HCT116 (cell line): ENCODE data around the gene C1orf167. TPM values are rescaled to one million over a fixed set of nuclear protein-coding genes. Genes with fewer than 3 reads are reported as not detected.

Experiments
- ATAC-seq: fragments of 200-7000 bp; cut with Tn5 transposase; 2 replicates; pipeline ENCODE4 v1.9.1; 2020; ENCODE audit warnings: mild to moderate bottlenecking, moderate library complexity
- BruUV-seq: library from RNA; stranded (reverse); fragments of 400-500 nt; replicated peaks from 2 replicates; lab custom pipeline; 2021; lab: Mats Ljungman, UMichigan
- CTCF ChIA-PET: fragments of 300-600 bp; sonication (Branson Sonifier 250); formaldehyde crosslinking; loops from one replicate; lab custom pipeline; 2021; ENCODE audit warnings: antibody characterized with exemption; lab: Charles Lee
- POLR2A ChIA-PET: fragments of 300-600, 350-600 bp; sonication (Branson Sonifier 250); formaldehyde crosslinking; loops from one replicate; lab custom pipeline; 2021; ENCODE audit warnings: antibody characterized with exemption; lab: Charles Lee
- RAD21 ChIA-PET, 2 experiments: fragments of 300-600 bp; sonication (Branson Sonifier 250); formaldehyde crosslinking; loops; one replicate each; lab custom pipeline; 2023; ENCODE audit warnings: low total read pairs in 2 of 2; ENCODE audit not compliant: uncharacterized antibody in 2 of 2, unreplicated experiment in 2 of 2, low non-redundant PET in 1 of 2; lab: Charles Lee
- DNase-seq: peaks from one replicate; pipeline ENCODE4 v3.0.0-alpha.2; 2010; ENCODE audit warnings: low read depth, low spot score
- H2AFZ ChIP-seq: fragments of 200-600 bp; shearing (Covaris generic), sonication (generic); 2 replicates; pipeline ENCODE4 v1.6.1; 2017; ENCODE audit warnings: low read depth, mixed run types, mixed read lengths, antibody characterized with exemption, low read length; ENCODE audit not compliant: poor library complexity, severe bottlenecking
- H3K27ac ChIP-seq: 2 replicates; pipeline ENCODE4 v1.5.1; 2012; ENCODE audit warnings: low read depth, low read length
- H3K27me3 ChIP-seq: fragments of 200-600 bp; sonication (generic); 2 replicates; pipeline ENCODE4 v1.6.1; 2016; ENCODE audit warnings: mixed run types, low read length, mixed read lengths; ENCODE audit not compliant: insufficient read depth
- H3K36me3 ChIP-seq, 2 experiments: fragments of 200-500 bp in 1 of 2; fragments of 200-600 bp in 1 of 2; sonication (Bioruptor generic) in 1 of 2; sonication (generic) in 1 of 2; 2 replicates each; pipeline versions ENCODE4 v1.5.1 to v1.6.1; 2014 to 2016; ENCODE audit warnings: low read length in 2 of 2, inconsistent platforms in 1 of 2, mixed read lengths in 1 of 2, mixed run types in 1 of 2; ENCODE audit not compliant: insufficient read depth in 2 of 2, control insufficient read depth in 1 of 2
- H3K4me1 ChIP-seq, 2 experiments: fragments of 200-600 bp in 1 of 2; sonication (generic) in 1 of 2; 2 replicates each; pipeline versions ENCODE4 v1.5.1 to v1.6.1; 2012 to 2017; ENCODE audit warnings: low read length in 2 of 2, inconsistent platforms in 1 of 2, mild to moderate bottlenecking in 1 of 2, mixed read lengths in 1 of 2, mixed run types in 1 of 2, moderate library complexity in 1 of 2; ENCODE audit not compliant: insufficient read depth in 2 of 2, control insufficient read depth in 1 of 2
- H3K4me2 ChIP-seq: fragments of 200-600 bp; sonication (generic); 2 replicates; pipeline ENCODE4 v1.6.1; 2017; ENCODE audit warnings: mixed run types, low read length, mixed read lengths
- H3K4me3 ChIP-seq, 2 experiments: fragments of 200-600 bp in 1 of 2; sonication (generic) in 1 of 2; replicated peaks in 1 of 2; 2 replicates each; pipeline ENCODE4 v1.5.1; 2011 to 2016; ENCODE audit warnings: low read length in 2 of 2, control low read depth in 1 of 2, low read depth in 1 of 2, mild to moderate bottlenecking in 1 of 2, mixed read lengths in 1 of 2, mixed run types in 1 of 2
- H3K79me2 ChIP-seq: fragments of 200-600 bp; sonication (generic); 2 replicates; pipeline ENCODE4 v1.6.1; 2017; ENCODE audit warnings: mild to moderate bottlenecking, mixed run types, low read length, moderate library complexity, mixed read lengths; ENCODE audit not compliant: insufficient read depth
- H3K9ac ChIP-seq: fragments of 200-600 bp; sonication (generic); 2 replicates; pipeline ENCODE4 v1.6.1; 2016; ENCODE audit warnings: low read length, mixed read lengths
- H3K9me2 ChIP-seq: fragments of 200-600 bp; sonication (generic), shearing (Covaris generic); 2 replicates; pipeline ENCODE4 v1.6.1; 2017; ENCODE audit warnings: mixed run types, mild to moderate bottlenecking, moderate library complexity; ENCODE audit not compliant: insufficient read depth
- H3K9me3 ChIP-seq, 2 experiments: fragments of 200-500 bp in 1 of 2; fragments of 200-600 bp in 1 of 2; sonication (Bioruptor generic) in 1 of 2; sonication (generic) in 1 of 2; 2 replicates each; pipeline ENCODE4 v1.6.1; 2014 to 2017; ENCODE audit warnings: low read length in 2 of 2, mixed read lengths in 2 of 2, inconsistent platforms in 1 of 2, low read depth in 1 of 2, mild to moderate bottlenecking in 1 of 2, mixed run types in 1 of 2, moderate library complexity in 1 of 2; ENCODE audit not compliant: control insufficient read depth in 1 of 2, insufficient read depth in 1 of 2
- H4K20me1 ChIP-seq: fragments of 200-600 bp; sonication (generic), shearing (Covaris generic); 2 replicates; pipeline ENCODE4 v1.6.1; 2017; ENCODE audit warnings: mixed run types, mild to moderate bottlenecking, moderate library complexity; ENCODE audit not compliant: insufficient read depth
- CBX3 ChIP-seq: IDR thresholded peaks from 2 replicates; pipeline ENCODE4 v1.6.1; 2012; ENCODE audit warnings: low read depth
- EGR1 ChIP-seq: IDR thresholded peaks from 2 replicates; pipeline ENCODE4 v1.6.1; 2012; ENCODE audit warnings: low read depth
- ELF1 ChIP-seq: IDR thresholded peaks from 2 replicates; pipeline ENCODE4 v1.6.1; 2012; ENCODE audit warnings: low read depth, borderline replicate concordance
- EZH2phosphoT487 ChIP-seq: fragments of 200-600 bp; IDR thresholded peaks from 2 replicates; pipeline ENCODE4 v1.6.1; 2018; ENCODE audit warnings: antibody characterized with exemption, borderline replicate concordance
- FOSL1 ChIP-seq: IDR thresholded peaks from 2 replicates; pipeline ENCODE4 v1.6.1; 2012; ENCODE audit warnings: low read depth
- POLR2A ChIP-seq: IDR thresholded peaks from 2 replicates; pipeline ENCODE4 v1.7.0; 2011; ENCODE audit warnings: borderline replicate concordance; ENCODE audit not compliant: insufficient read depth, insufficient read length; ENCODE audit errors: extremely low read depth
- POLR2AphosphoS5 ChIP-seq: IDR thresholded peaks from 2 replicates; pipeline ENCODE4 v1.6.1; 2011; ENCODE audit warnings: mild to moderate bottlenecking, low read depth, low read length, moderate library complexity
- RAD21 ChIP-seq: IDR thresholded peaks from 2 replicates; pipeline ENCODE4 v1.6.1; 2012; ENCODE audit warnings: low read depth, mild to moderate bottlenecking
- SP1 ChIP-seq: IDR thresholded peaks from 2 replicates; pipeline ENCODE4 v1.6.1; 2012; ENCODE audit warnings: low read depth
- TCF7L2 ChIP-seq: IDR thresholded peaks from 2 replicates; pipeline ENCODE4 v1.7.0; 2011; ENCODE audit warnings: borderline replicate concordance, inconsistent platforms; ENCODE audit not compliant: insufficient read depth, insufficient read length; ENCODE audit errors: extremely low read depth
- YY1 ChIP-seq: IDR thresholded peaks from 2 replicates; pipeline ENCODE4 v1.6.1; 2011; ENCODE audit warnings: low read length, low read depth, moderate library complexity, mild to moderate bottlenecking; ENCODE audit not compliant: insufficient replicate concordance; ENCODE audit errors: extremely low read depth
- ZFX ChIP-seq: fragments of 450-650 bp; IDR thresholded peaks from 2 replicates; pipeline ENCODE4 v1.6.1; 2017
- intact Hi-C: fragments of 100-400 bp; cut with micrococcal nuclease; formaldehyde crosslinking; loops from 2 replicates; pipeline ENCODE4 v1.10.0; 2022
- total RNA-seq: library from RNA; stranded (reverse); gene quantifications from one replicate; pipeline ENCODE4 v1.2.1, GENCODE V29; 2021; ENCODE audit not compliant: unreplicated experiment
- TF ChIP-seq, protein P1 (sequence below): IDR thresholded peaks from 2 replicates; pipeline ENCODE4 v1.6.1; 2012
- TF ChIP-seq, protein P2 (sequence below), 3 experiments: fragments of 200-600 bp in 1 of 3; sonication (generic) in 1 of 3; IDR thresholded peaks in 2 of 3; conservative IDR thresholded peaks in 1 of 3; 2 replicates each; pipeline ENCODE4 v1.5.1; 2012 to 2017; ENCODE audit warnings: low read depth in 2 of 3, low read length in 2 of 3, antibody characterized with exemption in 1 of 3, borderline replicate concordance in 1 of 3, control low read depth in 1 of 3, mild to moderate bottlenecking in 1 of 3, mixed read lengths in 1 of 3, mixed run types in 1 of 3, moderate library complexity in 1 of 3; ENCODE audit not compliant: insufficient read depth in 1 of 3
- TF ChIP-seq, protein P3 (sequence below): IDR thresholded peaks from 2 replicates; pipeline ENCODE4 v1.6.1; 2012
- TF ChIP-seq, protein P4 (sequence below): IDR thresholded peaks from 2 replicates; pipeline ENCODE4 v1.6.1; 2011; ENCODE audit warnings: mild to moderate bottlenecking, low read length, moderate library complexity; ENCODE audit not compliant: insufficient replicate concordance; ENCODE audit errors: extremely low read depth

C1orf167 gene
- total RNA-seq, 1 experiment from 2014 or later = 0.12 TPM

DNA sequence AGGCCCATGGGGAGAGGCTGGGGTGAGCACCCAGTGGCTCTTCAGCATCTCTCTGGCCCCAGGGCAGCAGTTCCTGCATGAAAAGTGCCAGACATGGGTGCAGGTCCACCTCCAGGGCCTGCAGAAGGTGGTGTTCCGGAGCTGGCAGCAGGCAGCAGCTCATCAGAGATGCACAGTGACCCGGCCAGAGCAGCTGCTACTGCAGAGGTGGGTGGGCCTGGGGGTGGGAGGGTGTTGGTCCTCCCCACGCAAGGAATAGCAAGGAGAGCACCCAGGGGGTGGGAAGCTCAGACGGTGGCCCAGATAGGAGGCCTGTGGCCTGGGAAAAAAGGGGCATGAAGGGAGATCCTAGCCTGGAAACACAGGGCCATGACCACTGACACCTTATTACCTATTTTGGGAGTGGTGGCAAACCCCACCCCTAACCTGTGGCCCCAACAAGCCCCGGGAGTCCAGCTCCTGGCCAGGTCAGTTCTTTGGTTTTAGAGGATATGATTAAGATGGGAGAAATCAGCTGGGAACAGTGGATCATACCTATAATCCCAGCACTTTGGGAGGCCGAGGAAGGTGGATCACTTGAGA, 20.2 kb downstream of the C1orf167 start:
- POLR2A ChIA-PET = interaction anchor here (1.1 kb wide), 1 partner anchor 126 kb away, joined by 5 read pairs; no protein-coding TSS in a partner anchor

More for the DNA sequence above, 20.2 kb downstream of the C1orf167 start:
- Histone ChIP-seq H3K4me3 (no peak overlapping the region), H3K27me3 (no peaks in the 10 kb centered on the region), H3K36me3 (no peaks in the 10 kb centered on the region), H3K79me2 (no peaks in the 10 kb centered on the region), H3K27ac (no peak overlapping the region), H3K4me1 (peaks cover 5 to 22% of the 10 kb centered on the region in 2 experiments; a peak in 3 of 4 replicates), H3K9me3 (no peaks in the 10 kb centered on the region), H4K20me1 (no peaks in the 10 kb centered on the region), H3K9ac (no peak overlapping the region), H3K9me2 (no peaks in the 10 kb centered on the region), H2AFZ (no peak overlapping the region), H3K4me2 (no peak overlapping the region)
- no TSS peak for BruUV-seq
- no peak for DNase-seq
- intact Hi-C loops = no loop called here
- ChIA-PET RAD21 (no interaction called here), CTCF (no interaction called here)
- TF ChIP-seq, protein P1, sequence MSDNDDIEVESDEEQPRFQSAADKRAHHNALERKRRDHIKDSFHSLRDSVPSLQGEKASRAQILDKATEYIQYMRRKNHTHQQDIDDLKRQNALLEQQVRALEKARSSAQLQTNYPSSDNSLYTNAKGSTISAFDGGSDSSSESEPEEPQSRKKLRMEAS = no peak
- no peak for TF ChIP-seq POLR2A
- TF ChIP-seq RAD21 = no peak
- no peak for TF ChIP-seq ELF1
- TF ChIP-seq, protein P2, sequence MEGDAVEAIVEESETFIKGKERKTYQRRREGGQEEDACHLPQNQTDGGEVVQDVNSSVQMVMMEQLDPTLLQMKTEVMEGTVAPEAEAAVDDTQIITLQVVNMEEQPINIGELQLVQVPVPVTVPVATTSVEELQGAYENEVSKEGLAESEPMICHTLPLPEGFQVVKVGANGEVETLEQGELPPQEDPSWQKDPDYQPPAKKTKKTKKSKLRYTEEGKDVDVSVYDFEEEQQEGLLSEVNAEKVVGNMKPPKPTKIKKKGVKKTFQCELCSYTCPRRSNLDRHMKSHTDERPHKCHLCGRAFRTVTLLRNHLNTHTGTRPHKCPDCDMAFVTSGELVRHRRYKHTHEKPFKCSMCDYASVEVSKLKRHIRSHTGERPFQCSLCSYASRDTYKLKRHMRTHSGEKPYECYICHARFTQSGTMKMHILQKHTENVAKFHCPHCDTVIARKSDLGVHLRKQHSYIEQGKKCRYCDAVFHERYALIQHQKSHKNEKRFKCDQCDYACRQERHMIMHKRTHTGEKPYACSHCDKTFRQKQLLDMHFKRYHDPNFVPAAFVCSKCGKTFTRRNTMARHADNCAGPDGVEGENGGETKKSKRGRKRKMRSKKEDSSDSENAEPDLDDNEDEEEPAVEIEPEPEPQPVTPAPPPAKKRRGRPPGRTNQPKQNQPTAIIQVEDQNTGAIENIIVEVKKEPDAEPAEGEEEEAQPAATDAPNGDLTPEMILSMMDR (IDR thresholded peaks at IDR 0.05 in 2 of 3, conservative IDR thresholded peaks at IDR 0.05 in 1 of 3; ENCODE audit: borderline replicate concordance in 1 of 3, insufficient read depth in 1 of 3, low read depth in 2 of 3, low read length in 2 of 3) = no peak
- no peak for TF ChIP-seq EGR1
- no peak for TF ChIP-seq TCF7L2
- no peak for TF ChIP-seq ZFX
- no peak for TF ChIP-seq EZH2phosphoT487
- no peak for TF ChIP-seq CBX3
- TF ChIP-seq YY1 = no peak
- no peak for TF ChIP-seq POLR2AphosphoS5
- TF ChIP-seq SP1 = no peak
- TF ChIP-seq, protein P3, sequence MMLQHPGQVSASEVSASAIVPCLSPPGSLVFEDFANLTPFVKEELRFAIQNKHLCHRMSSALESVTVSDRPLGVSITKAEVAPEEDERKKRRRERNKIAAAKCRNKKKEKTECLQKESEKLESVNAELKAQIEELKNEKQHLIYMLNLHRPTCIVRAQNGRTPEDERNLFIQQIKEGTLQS = no peak
- TF ChIP-seq FOSL1 = no peak
- TF ChIP-seq, protein P4, sequence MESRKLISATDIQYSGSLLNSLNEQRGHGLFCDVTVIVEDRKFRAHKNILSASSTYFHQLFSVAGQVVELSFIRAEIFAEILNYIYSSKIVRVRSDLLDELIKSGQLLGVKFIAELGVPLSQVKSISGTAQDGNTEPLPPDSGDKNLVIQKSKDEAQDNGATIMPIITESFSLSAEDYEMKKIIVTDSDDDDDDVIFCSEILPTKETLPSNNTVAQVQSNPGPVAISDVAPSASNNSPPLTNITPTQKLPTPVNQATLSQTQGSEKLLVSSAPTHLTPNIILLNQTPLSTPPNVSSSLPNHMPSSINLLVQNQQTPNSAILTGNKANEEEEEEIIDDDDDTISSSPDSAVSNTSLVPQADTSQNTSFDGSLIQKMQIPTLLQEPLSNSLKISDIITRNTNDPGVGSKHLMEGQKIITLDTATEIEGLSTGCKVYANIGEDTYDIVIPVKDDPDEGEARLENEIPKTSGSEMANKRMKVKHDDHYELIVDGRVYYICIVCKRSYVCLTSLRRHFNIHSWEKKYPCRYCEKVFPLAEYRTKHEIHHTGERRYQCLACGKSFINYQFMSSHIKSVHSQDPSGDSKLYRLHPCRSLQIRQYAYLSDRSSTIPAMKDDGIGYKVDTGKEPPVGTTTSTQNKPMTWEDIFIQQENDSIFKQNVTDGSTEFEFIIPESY = no peak
- no peak for ATAC-seq
